Measurements from ENCODE around the gene APPBP2.

DNA sequence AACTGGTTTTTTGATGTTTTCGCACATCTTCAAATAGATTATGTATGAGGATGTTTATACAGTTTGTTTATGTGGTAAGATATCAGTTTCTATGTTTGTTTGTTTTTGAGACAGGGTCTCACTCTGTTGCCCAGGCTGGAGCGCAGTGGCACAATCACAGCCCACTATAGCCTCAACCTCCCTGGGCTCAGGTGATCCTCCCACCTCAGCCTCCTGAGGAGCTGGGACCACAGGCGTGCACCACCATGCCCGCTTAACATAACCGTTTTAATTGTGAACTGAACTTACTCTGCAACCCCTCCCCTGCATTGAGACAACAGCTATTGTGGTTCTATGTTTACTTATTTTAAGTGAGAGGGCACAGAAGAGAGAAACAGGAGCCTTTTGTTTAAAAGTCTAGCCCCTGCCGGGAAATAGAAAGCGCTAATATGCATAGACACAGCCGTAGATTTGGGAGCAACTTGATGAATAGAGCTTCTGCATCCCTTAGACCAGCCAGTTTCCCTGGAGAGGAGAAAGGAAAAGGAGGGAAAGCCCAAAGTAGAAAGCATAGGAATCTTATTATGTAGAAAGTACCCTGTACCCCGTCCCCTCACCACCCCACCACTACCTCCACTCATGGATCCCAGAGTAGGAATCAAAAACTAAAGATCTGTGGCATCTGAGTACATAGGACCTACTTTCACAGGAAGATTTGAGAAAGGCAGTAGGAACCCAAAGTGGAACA lies 19.6 kb upstream of the APPBP2 start:
- TF ChIP-seq, protein P1, sequence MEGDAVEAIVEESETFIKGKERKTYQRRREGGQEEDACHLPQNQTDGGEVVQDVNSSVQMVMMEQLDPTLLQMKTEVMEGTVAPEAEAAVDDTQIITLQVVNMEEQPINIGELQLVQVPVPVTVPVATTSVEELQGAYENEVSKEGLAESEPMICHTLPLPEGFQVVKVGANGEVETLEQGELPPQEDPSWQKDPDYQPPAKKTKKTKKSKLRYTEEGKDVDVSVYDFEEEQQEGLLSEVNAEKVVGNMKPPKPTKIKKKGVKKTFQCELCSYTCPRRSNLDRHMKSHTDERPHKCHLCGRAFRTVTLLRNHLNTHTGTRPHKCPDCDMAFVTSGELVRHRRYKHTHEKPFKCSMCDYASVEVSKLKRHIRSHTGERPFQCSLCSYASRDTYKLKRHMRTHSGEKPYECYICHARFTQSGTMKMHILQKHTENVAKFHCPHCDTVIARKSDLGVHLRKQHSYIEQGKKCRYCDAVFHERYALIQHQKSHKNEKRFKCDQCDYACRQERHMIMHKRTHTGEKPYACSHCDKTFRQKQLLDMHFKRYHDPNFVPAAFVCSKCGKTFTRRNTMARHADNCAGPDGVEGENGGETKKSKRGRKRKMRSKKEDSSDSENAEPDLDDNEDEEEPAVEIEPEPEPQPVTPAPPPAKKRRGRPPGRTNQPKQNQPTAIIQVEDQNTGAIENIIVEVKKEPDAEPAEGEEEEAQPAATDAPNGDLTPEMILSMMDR (conservative IDR thresholded peaks at IDR 0.05; ENCODE audit: low read depth, low read length) = no peak
- TF ChIP-seq EZH2 (IDR thresholded peaks at IDR 0.05; ENCODE audit: borderline replicate concordance, low read depth, low read length, poor library complexity, severe bottlenecking) = no peak
